ENCODE results near the gene NAIF1.
"Not testable (repeated sequence)": the region's sequence is repeated elsewhere in the genome, so short reads cannot be mapped to it uniquely, and the experiment has no call there.

Gene NAIF1

DNA sequence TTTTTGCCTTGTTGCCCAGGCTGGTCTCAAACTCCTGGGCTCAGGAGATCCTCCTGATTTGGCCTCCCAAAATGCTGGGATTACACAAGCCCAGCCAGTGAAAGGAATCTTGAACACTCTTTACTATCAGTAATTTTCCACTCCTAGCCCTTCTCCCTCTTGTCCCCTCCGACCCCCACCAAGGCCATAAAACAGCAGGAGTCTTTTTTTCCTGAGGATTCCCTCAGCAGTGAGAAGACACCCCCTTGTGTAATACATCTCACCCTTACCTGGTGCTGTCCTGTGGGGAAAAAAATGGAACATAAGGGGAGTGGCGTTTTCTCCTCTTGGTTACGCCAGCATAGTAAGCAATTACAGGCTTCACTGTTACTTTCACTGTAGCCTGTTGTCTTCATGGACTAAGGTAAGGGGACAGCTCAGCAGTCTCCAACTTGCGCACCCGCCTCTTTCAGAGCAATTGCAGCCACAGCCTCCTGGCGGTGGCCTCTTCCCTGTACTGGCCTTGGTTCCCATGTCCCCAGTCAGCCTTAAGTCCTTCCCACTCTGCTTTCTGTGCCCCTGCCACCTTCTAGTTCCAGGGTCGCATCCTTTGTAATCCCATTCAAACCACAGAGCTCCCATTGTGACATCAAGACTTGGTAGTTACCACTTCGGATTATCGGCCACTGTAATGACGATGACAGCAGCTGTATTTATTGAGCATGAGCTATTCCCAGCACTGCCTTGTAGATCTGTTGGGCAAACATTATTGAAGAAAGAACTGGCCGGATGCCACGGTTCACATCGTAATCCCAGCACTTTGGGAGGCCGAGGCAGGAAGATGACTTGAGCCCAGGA is 10.0 kb downstream of the NAIF1 start:
- DNase-seq, result no peak

DNA sequence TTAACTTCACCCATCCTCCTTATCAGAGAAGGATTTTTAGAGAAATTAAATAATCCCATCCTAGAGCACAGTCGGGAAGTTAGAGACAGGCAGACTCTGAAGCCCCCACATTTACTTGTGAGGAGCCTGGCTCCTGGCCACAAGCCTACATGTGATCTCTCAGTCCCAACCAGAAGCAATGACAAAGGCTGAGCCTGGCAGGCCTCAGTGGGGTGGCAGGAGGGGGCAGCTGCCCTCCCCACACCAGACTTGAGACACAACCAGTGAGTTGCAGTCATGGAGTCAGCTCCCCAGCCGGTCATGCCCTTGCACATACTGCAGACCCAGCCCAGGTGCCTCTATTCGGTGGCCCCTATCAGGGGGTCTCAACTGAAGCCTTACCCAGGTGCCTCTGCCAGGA is 11.0 kb downstream of the NAIF1 start:
- no peak for DNase-seq

DNA sequence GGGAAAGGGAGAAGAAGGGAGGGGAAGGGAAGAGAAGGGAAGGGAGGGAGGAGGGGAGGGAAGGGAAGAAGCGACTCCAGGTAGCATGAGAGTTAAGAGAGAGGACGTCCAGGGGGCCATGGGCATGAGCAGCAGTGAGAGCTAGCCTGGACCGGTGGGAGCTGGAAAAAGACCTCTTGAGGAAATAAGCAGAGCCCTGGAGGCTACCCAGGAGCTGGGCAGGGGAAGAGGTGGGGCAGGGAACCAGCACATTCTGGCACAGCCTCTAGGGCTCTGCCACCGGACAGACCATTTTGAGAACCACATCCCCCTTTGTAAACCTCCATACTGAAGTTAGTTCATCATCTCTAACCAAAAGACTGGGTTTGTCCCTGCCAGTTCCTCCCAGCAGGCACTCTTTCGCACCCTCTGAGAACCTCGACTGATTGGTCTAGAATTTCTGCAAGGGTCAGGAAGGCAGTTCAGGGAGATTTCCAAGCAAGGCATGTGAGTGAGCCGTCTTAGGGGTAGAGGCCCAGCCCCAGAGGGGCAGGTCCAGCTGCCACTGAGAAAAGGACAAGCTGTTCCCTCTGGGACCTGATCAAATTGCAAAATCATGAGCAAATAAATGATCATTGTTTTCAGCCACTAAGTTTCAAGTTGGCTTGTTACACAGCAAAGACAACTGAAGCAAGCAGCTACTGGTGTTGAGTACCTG is 11.6 kb downstream of the NAIF1 start:
- peak; percentile 81 for DNase-seq

DNA sequence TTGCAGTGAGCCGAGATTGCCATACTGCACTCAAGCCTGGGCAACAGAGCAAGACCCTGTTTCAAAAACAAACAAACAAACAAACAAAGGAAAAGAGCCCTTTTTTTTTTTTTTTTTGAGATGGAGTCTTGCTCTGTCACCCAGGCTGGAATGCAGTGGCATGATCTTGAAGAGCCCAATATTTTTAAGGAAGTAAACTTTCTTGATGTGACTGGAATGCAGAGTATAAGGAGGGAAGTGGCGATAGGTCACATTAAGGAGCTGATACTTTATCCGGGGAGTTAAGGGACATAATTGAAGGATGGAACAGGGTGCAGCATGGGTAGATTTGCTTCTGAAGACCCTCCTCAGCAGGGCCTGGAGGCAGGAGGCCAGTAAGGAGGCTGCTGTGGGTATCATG is 13.0 kb downstream of the NAIF1 start:
- DNase-seq, result no peak

DNA sequence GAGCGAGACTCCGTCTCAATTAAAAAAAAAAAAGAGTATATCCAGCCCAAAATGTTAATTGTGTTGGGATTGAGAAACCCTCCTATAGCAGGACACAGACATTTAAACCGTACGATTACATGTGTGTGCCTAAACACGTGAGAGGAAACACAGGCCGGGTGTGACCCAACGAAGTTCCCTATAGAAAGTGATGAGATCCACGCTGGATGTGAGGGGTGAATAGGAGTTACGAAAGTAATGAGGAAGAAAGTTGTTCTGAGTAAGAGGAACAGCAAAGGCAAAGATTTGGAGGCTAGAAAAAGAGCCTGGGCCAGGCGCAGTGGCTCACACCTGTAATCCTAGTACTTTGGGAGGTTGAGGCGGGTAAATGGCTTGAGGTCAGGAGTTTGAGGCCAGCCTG is 13.6 kb downstream of the NAIF1 start:
- DNase-seq, result no peak

DNA sequence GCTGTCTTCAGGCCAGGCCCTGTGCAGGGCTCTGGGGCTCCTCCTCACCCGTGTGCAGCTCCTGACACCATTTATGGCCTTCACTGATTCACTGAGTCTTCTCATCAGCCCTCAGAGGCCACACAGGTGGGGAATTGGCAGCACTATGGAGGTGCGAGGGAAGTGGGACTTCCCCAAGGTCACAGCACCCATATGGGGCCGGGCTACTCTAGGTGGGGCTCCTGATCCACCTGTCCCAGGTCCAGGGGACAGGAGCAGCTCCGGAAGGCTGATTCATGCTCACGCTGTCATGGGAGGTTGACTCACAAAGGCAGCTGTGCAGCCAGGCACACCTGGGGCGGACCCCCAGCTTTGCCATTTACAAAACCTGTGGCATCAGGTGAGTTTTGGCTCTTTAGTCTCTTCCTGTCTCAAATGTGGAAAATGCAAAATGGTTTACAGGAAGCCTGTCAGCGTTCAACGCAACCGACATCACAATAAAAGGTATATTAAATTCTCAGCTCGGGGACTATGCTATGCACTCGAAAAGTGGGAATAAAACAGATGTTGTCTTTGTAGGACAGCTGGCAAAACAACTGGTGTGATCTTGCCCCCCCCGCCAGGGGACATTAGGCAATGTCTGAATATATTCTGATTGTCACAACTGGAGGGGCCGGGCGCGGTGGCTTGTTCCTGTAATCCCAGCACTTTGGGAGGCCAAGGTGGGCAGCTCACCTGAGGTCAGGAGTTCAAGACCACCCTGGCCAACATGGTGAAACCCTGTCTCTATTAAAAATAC is 15.0 kb downstream of the NAIF1 start:
- no peak for DNase-seq

DNA sequence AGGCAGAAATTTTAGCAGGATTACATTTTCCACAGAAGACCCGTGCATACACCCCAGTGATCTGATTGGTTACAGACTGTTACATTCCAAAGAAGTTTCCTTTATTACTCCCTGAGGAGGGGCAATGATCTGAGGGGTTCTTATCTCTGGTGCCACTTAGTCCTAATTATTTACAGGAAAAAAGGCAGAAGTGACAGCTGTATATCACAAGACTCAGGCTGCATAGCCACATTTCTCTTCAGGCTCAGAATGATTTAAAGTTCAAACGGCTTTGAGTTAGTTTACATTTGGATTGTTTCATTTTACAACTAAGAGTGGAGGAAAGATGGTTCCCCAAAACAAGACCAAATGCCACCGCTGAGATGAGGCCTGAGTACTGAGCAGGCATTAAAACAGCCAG is 17.3 kb downstream of the NAIF1 start:
- no peak for DNase-seq

DNA sequence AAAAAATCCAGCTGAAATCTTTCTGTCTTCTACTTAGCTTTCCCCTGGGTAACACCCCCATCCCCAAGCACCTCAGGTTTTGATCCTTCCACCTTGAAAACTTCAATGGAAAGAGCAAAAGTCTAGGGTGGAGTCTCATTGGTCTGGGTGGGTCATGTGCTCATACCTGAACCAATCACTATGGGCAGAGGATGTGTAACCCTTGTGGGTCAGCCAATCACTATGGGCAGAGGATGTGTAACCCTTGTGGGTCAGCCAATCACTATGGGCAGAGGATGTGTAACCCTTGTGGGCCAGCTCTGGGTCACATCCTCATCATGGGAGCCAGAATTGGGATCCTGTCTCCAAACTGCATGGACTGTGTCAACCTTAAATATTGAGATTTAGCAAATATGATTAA is 18.5 kb downstream of the NAIF1 start:
- DNase-seq, result no peak

GRCh38 chr9:128047231-128047630 is 19.9 kb downstream of the NAIF1 start:
- DNase-seq, result no peak

DNA sequence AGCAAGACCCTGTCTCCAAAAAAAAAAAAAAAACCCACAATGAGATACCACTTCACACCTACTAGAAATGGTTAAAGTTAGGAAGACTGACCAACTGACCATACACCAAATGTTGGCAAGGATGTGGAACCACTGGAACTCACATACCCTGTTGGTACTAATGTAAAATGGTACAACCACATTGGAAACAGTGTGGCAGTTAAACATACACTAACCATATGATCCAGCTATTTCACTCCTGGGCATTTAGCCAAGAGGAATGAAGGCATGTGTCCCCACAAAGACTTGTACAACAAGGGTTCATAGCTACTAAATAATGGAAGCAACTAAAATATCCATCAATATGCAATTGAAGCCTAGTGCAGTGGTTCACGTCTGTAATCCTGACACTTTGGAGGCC is 21.3 kb downstream of the NAIF1 start:
- no peak for DNase-seq

DNA sequence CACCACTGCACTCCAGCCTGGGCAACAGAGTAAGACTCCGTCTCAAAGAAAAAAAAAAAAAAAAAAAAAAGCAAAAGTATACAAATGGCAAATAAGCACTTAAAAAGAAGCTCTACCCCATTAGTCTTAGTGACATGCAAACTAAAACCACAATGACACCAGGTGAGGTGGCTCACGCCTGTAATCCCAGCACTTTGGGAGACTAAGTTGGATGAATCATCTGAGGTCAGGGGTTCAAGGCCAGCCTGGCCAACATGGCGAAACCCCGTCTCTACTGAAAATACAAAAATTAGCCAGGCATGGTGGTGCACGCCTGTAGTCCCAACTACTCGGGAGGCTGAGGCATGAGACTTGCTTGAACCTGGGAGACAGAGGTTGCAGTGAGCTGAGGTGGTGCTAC is 21.7 kb downstream of the NAIF1 start:
- DNase-seq, result not testable (repeated sequence)

DNA sequence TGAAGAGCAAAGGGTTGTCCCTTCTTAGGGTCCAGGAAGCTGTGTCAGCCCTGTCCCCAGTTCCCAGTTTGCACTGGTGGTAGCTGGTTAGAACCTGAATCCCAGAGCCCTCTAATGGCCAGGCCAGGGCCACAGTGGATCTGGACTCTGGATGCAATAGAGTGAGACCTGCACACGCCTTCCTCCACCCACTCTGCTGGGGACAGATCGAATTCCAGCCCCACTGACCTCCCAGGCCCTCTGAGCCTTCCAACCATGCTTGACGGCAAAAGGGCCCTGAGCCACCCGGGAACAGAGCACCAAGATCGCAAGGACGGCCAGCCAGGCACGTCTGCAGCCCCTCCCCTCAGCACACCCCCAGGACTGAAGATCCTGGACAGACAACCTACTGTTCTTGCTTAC is 23.7 kb downstream of the NAIF1 start:
- no peak for DNase-seq

DNA sequence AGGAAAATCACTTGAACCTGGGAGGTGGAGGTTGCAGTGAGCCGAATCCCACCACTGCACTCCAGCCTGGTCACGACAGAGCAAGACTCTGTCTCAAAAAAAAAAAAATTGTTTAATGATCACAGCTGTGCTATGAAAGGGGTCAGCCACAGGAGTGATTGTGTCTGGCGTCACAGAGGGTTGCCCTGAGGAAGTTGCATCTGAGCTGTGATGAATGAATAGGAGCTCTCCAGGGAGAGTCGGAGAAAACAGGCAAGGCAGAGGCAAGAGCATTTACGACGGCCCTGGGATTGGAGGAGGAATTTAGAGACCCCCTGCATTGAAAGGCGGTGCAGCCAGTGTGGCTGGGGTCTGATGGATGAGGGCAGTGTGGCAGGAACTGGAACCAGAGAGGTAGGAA is 25.1 kb downstream of the NAIF1 start:
- DNase-seq, result no peak

DNA sequence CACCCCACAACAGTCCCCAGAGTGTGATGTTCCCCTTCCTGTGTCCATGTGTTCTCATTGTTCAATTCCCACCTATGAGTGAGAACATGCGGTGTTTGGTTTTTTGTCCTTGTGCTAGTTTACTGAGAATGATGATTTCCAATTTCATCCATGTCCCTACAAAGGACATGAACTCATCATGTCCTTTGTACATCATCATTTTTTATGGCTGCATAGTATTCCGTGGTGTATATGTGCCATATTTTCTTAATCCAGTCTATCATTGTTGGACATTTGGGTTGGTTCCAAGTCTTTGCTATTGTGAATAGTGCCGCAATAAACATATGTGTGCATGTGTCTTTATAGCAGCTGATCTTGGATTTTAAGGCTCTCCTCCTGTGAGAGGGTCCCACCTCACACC is 26.3 kb downstream of the NAIF1 start:
- not testable (repeated sequence) for DNase-seq

DNA sequence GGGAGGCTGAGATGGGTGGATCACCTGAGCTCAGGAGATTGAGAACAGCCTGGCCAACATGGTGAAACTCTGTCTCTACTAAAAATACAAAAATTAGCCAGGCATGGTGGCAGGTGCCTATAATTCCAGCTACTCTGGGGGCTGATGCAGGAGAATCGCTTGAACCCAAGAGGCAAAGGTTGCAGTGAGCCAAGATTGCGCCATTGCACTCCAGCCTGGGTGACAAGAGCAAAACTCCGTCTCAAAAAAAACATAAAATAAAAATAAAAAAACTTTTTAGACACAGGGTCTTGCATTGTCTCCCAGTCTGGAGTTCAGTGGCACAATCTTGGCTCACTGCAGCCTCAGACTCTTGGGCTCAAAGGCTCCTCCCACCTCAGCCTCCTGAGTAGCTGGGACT is 30.6 kb downstream of the NAIF1 start:
- not testable (repeated sequence) for DNase-seq

- peak; percentile 67 for DNase-seq
These were observed 32.1 kb downstream of the NAIF1 start for GRCh38 chr9:128034821-128035652.

DNA sequence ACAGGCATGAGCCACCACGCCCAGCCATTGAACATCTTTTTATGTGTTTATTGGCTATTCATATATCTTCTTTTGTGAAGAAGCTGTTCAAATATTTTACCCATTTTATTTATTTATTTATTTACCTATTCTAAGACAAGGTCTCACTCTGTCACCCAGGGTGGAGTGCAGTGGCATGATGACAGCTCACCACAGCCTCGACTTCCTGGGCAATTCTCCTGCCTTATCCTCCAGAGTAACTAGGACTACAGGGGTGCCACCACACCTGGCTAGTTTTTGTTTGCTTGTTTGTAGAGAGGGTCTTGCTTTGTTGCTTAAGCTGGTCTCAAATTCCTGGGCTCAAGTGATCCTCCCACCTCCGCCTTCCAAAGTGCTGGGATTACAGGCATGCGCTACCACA is 33.5 kb downstream of the NAIF1 start:
- DNase-seq, result no peak

DNA sequence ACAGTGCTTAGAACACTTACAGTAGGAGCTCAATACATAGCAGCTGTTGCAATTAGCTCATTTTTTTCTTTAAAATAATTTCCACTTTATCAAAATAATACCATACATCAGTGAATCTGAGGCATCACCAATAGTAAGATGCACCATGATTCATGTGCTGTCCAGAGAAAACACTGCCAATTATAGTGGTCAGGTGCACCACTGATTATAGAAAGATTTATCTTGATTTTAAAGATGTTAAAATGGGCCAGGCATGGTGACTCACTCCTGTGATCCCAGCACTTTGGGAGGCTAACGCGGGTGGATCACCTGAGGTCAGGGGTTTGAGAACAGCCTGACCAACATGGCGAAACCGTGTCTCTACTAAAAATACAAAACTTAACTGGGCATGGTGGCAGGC is 39.4 kb downstream of the NAIF1 start:
- DNase-seq, result no peak

GRCh38 chr9:128026773-128027541 is 40.2 kb downstream of the NAIF1 start:
- peak; percentile 14 for DNase-seq

DNA sequence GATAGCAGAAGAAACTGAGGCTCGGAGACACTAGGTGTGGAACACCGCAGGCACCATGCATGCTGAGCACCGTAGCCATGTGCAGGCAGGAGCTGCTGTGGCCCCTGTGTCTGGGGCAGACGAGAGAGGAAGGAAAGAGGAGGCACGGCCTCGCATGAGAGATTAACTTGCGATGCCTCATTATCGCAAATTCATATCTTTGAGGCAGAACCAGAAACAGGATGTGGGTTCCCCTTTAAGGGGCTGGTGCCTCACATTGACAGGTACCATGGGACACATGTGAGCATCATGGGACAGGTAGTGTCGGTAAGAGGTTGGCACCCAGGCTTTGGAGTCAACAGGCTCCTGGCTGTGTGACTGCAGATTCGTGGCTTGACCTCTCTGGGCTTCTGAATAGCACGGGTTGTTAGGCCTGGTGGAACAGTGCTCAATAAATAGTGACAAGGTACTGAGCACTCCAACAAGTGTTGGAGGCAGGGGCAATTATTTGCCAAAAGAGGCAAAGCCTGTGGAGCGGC is 40.8 kb downstream of the NAIF1 start:
- no peak for DNase-seq

DNA sequence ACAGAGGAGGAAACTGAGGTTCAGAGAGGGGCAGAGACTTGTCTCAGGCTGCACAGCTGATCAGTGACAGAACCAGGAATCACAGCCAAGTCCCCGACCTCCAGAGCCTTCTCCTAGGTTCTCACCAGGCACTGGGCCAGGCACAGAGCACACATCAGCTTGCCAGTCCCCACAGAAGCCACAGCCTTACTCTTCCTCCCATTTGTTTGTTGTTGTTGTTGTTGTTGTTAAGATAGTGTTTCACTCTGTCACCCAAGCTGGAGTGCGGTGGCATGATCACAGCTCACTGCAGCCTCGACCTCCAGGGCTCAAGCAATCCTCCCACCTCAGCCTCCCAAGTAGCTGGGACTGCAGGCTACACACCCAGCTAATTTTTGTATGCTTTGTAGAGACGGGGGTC is 41.4 kb downstream of the NAIF1 start:
- no peak for DNase-seq
